Endothelial cell of umbilical vein (primary cell): Measurements from ENCODE around the gene TMPRSS13. TPM values are rescaled to one million over a fixed set of nuclear protein-coding genes. Genes with fewer than 3 reads are reported as not detected.

Source experiments
- BruUV-seq: library from RNA; stranded (reverse); fragments of 400-500 nt; replicated peaks from 2 replicates; lab custom pipeline; 2021; lab: Mats Ljungman, UMichigan
- CTCF ChIA-PET: fragments of 300-600, 350-600 bp; sonication (Branson Sonifier 250); formaldehyde crosslinking; loops from one replicate; lab custom pipeline; 2021; ENCODE audit warnings: antibody characterized with exemption, inconsistent platforms; lab: Charles Lee
- POLR2A ChIA-PET: fragments of 300-600, 350-600 bp; sonication (Branson Sonifier 250); formaldehyde crosslinking; loops from one replicate; lab custom pipeline; 2021; ENCODE audit warnings: antibody characterized with exemption, inconsistent platforms; lab: Charles Lee
- DNase-seq: peaks from one replicate; pipeline ENCODE4 v3.0.0-alpha.2; 2011; ENCODE audit warnings: low read depth, low spot score
- FAIRE-seq: peaks from 2 replicates; lab custom pipeline; 2011; peaks lifted over from hg19 to GRCh38; lab: Jason Lieb, UNC
- H2AFZ ChIP-seq: 2 replicates; pipeline ENCODE4 v1.6.0; 2012; ENCODE audit warnings: low read depth, low read length, control low read depth, inconsistent platforms
- H3K27ac ChIP-seq: 2 replicates; pipeline ENCODE4 v1.5.1; 2011; ENCODE audit warnings: low read depth, mild to moderate bottlenecking, control low read depth, low read length, moderate library complexity; ENCODE audit not compliant: insufficient read depth
- H3K27me3 ChIP-seq, 2 experiments: 2 replicates each; pipeline versions ENCODE4 v1.6.0 to v1.6.1; 2011; ENCODE audit warnings: low read length in 2 of 2, mixed read lengths in 1 of 2; ENCODE audit not compliant: control insufficient read depth in 2 of 2, insufficient read depth in 2 of 2
- H3K36me3 ChIP-seq, 2 experiments: 2 replicates in 1 of 2; 3 replicates in 1 of 2; pipeline ENCODE4 v1.5.1; 2011; ENCODE audit warnings: low read length in 2 of 2, mild to moderate bottlenecking in 1 of 2, moderate library complexity in 1 of 2; ENCODE audit not compliant: control insufficient read depth in 2 of 2, insufficient read depth in 2 of 2; ENCODE audit errors: extremely low read depth in 1 of 2
- H3K4me1 ChIP-seq: 3 replicates; pipeline ENCODE4 v1.5.1; 2011; ENCODE audit warnings: mild to moderate bottlenecking, low read length; ENCODE audit not compliant: control insufficient read depth, insufficient read depth; ENCODE audit errors: extremely low read depth
- H3K4me2 ChIP-seq: 2 replicates; pipeline ENCODE4 v1.6.1; 2011; ENCODE audit warnings: low read length, control low read depth, mixed read lengths; ENCODE audit not compliant: insufficient read depth
- H3K4me3 ChIP-seq, 3 experiments: fragments of 200-600 bp in 1 of 3; sonication (generic), shearing (Covaris generic) in 1 of 3; replicated peaks in 1 of 3; 2 replicates each; pipeline ENCODE4 v1.5.1; 2011 to 2016; ENCODE audit warnings: control low read depth in 3 of 3, low read length in 3 of 3, mild to moderate bottlenecking in 2 of 3, inconsistent platforms in 1 of 3, low read depth in 1 of 3, moderate library complexity in 1 of 3; ENCODE audit not compliant: insufficient read depth in 1 of 3
- H3K79me2 ChIP-seq: 2 replicates; pipeline ENCODE4 v1.6.0; 2012; ENCODE audit warnings: low read length, inconsistent platforms; ENCODE audit not compliant: control insufficient read depth, insufficient read depth
- H3K9ac ChIP-seq: replicated peaks from 2 replicates; pipeline ENCODE3; 2011; ENCODE audit warnings: low read length, control low read depth; ENCODE audit not compliant: insufficient read depth; ENCODE audit errors: extremely low read depth
- H3K9me1 ChIP-seq: replicated peaks from 3 replicates; pipeline ENCODE4 v1.6.0; 2011; ENCODE audit warnings: mild to moderate bottlenecking, low read length; ENCODE audit not compliant: control insufficient read depth, insufficient read depth; ENCODE audit errors: extremely low read depth
- H3K9me3 ChIP-seq: replicated peaks from 2 replicates; pipeline ENCODE4 v1.5.1; 2012; ENCODE audit warnings: low read length, inconsistent platforms; ENCODE audit not compliant: control insufficient read depth, insufficient read depth
- H4K20me1 ChIP-seq: replicated peaks from 2 replicates; pipeline ENCODE3; 2011; ENCODE audit warnings: mild to moderate bottlenecking, low read length; ENCODE audit not compliant: control insufficient read depth, insufficient read depth; ENCODE audit errors: extremely low read depth
- EZH2 ChIP-seq: IDR thresholded peaks from 2 replicates; pipeline ENCODE4 v1.6.1; 2012; ENCODE audit warnings: borderline replicate concordance, low read depth, mild to moderate bottlenecking, moderate library complexity, low read length, inconsistent platforms; ENCODE audit not compliant: severe bottlenecking
- FOS ChIP-seq: IDR thresholded peaks from 2 replicates; pipeline ENCODE4 v1.6.1; 2011; ENCODE audit warnings: mild to moderate bottlenecking, low read length, moderate library complexity, borderline replicate concordance; ENCODE audit not compliant: insufficient read depth
- GATA2 ChIP-seq: IDR thresholded peaks from 2 replicates; pipeline ENCODE4 v1.7.0; 2011; ENCODE audit warnings: low read depth, mild to moderate bottlenecking, moderate library complexity, mixed read lengths, low read length; ENCODE audit not compliant: insufficient read length, insufficient read depth
- JUN ChIP-seq: IDR thresholded peaks from 2 replicates; pipeline ENCODE4 v1.6.1; 2011; ENCODE audit warnings: borderline replicate concordance, low read depth; ENCODE audit not compliant: insufficient read length, insufficient read depth
- MAX ChIP-seq: IDR thresholded peaks from 2 replicates; pipeline ENCODE4 v1.6.1; 2011; ENCODE audit not compliant: insufficient read depth, insufficient read length
- MYC ChIP-seq: IDR thresholded peaks from one replicate; pipeline ENCODE4 v1.6.1; 2011; ENCODE audit warnings: mild to moderate bottlenecking, low read depth, low read length
- POLR2A ChIP-seq: IDR thresholded peaks from 2 replicates; pipeline ENCODE4 v1.6.1; 2012; ENCODE audit warnings: low read depth, mild to moderate bottlenecking, control low read depth, low read length
- POLR2AphosphoS5 ChIP-seq: IDR thresholded peaks from 2 replicates; pipeline ENCODE4 v1.6.1; 2012; ENCODE audit warnings: low read depth, mild to moderate bottlenecking, control low read depth, low read length, moderate library complexity; ENCODE audit not compliant: insufficient read depth
- dilution Hi-C: fragments of 300-500 bp; cut with MboI; formaldehyde crosslinking; loops from one replicate; pipeline ENCODE4 v1.15.0; 2019; ENCODE audit warnings: low sequenced_read_pairs; ENCODE audit not compliant: extremely low pct_ligation_motif_present
- intact Hi-C: fragments of 100-400 bp; cut with micrococcal nuclease; formaldehyde crosslinking; loops from one replicate; pipeline ENCODE4 v1.10.0; 2022
- polyA plus RNA-seq, 4 experiments: library from polyadenylated mRNA; depleted of rRNA in 3 of 4; stranded (reverse) in 3 of 4; unstranded in 1 of 4; fragments of >200 nt; gene quantifications; 2 replicates each; pipeline versions ENCODE4 v1.2.1 to v1.2.3, GENCODE V29; 2011 to 2012; ENCODE audit warnings: missing spikeins in 1 of 4
- total RNA-seq: library from RNA; stranded (reverse); gene quantifications from 2 replicates; pipeline ENCODE4 v1.2.3, GENCODE V29; 2021
- TF ChIP-seq, protein P1 (sequence below), 2 donors: IDR thresholded peaks; 1 replicate in 1 of 2; 2 replicates in 1 of 2; pipeline ENCODE4 v1.5.1; 2011; ENCODE audit warnings: low read length in 2 of 2, mild to moderate bottlenecking in 2 of 2, moderate library complexity in 2 of 2, control low read depth in 1 of 2, inconsistent platforms in 1 of 2, low read depth in 1 of 2; ENCODE audit not compliant: insufficient read depth in 1 of 2; ENCODE audit errors: extremely low read depth in 1 of 2

The TMPRSS13 gene
- total and polyA plus RNA-seq, 2 donors (not counting 3 experiments of a cell fraction or from before 2014, with no cell fraction given) = 0.22 to 0.46 TPM

GRCh38 chr11:117915672-117916235 is 13.4 kb downstream of the TMPRSS13 start:
- no peak overlapping the region for H3K4me3 ChIP-seq
- no peaks in the 10 kb centered on the region for H3K4me1 ChIP-seq
- no peaks in the 10 kb centered on the region for H4K20me1 ChIP-seq
- no peak overlapping the region for H2AFZ ChIP-seq
- no peak for FAIRE-seq
- no peak overlapping the region for H3K4me2 ChIP-seq
- ChIA-PET CTCF (interaction anchor here (1.0 kb wide), 1 partner anchor 31 kb away, joined by 3 read pairs; no protein-coding TSS in a partner anchor), POLR2A (no interaction called here)
- no peak for TF ChIP-seq MYC
- TF ChIP-seq POLR2AphosphoS5 = no peak
- no peak for TF ChIP-seq MAX
- no peak for TF ChIP-seq GATA2
- TF ChIP-seq POLR2A = no peak
- no peak for TF ChIP-seq FOS
- TF ChIP-seq, protein P1, sequence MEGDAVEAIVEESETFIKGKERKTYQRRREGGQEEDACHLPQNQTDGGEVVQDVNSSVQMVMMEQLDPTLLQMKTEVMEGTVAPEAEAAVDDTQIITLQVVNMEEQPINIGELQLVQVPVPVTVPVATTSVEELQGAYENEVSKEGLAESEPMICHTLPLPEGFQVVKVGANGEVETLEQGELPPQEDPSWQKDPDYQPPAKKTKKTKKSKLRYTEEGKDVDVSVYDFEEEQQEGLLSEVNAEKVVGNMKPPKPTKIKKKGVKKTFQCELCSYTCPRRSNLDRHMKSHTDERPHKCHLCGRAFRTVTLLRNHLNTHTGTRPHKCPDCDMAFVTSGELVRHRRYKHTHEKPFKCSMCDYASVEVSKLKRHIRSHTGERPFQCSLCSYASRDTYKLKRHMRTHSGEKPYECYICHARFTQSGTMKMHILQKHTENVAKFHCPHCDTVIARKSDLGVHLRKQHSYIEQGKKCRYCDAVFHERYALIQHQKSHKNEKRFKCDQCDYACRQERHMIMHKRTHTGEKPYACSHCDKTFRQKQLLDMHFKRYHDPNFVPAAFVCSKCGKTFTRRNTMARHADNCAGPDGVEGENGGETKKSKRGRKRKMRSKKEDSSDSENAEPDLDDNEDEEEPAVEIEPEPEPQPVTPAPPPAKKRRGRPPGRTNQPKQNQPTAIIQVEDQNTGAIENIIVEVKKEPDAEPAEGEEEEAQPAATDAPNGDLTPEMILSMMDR (IDR thresholded peaks at IDR 0.05; ENCODE audit: extremely low read depth in 1 of 2, insufficient read depth in 1 of 2, low read depth in 1 of 2, low read length in 2 of 2) = no peak
- TF ChIP-seq JUN = no peak
- no peak for TF ChIP-seq EZH2
- no peaks in the 10 kb centered on the region for H3K9me3 ChIP-seq
- no peak overlapping the region for H3K9ac ChIP-seq
- intact Hi-C loops = no loop called here
- no peak overlapping the region for H3K27ac ChIP-seq
- H3K9me1 ChIP-seq = no peaks in the 10 kb centered on the region
- dilution Hi-C loops = no loop called here
- BruUV-seq = no TSS peak
- no peaks in the 10 kb centered on the region for H3K27me3 ChIP-seq
- H3K36me3 ChIP-seq = no peaks in the 10 kb centered on the region
- DNase-seq = no peak
- H3K79me2 ChIP-seq = no peaks in the 10 kb centered on the region
